Smooth muscle cell (in vitro differentiated cells): Measurements from ENCODE around the gene PEAR1. TPM values are rescaled to one million over a fixed set of nuclear protein-coding genes. Genes with fewer than 3 reads are reported as not detected.
A peak's percentile ranks its signal among the peaks of the same experiment; 100 is the strongest.

Experiments used
- DNase-seq: peaks from one replicate; lab custom pipeline; 2025; ENCODE audit not compliant: unreplicated experiment; lab: John Stamatoyannopoulos, UW
- H2AFZ ChIP-seq: fragments of 200-600 bp; sonication (generic); 2 replicates; pipeline ENCODE4 v1.6.0; 2016; ENCODE audit warnings: antibody characterized with exemption, low read depth, mild to moderate bottlenecking
- H3F3A ChIP-seq: fragments of 200-600 bp; sonication (generic); 2 replicates; pipeline ENCODE4 v1.6.0; 2017; ENCODE audit warnings: antibody characterized with exemption, low read depth
- H3K27ac ChIP-seq: fragments of 200-600 bp; sonication (generic); 2 replicates; pipeline ENCODE4 v1.5.1; 2016; ENCODE audit warnings: low read depth, mild to moderate bottlenecking
- H3K27me3 ChIP-seq: fragments of 200-600 bp; sonication (generic); 2 replicates; pipeline ENCODE4 v1.6.1; 2016; ENCODE audit warnings: low read depth, mild to moderate bottlenecking
- H3K36me3 ChIP-seq: fragments of 200-600 bp; sonication (generic); 2 replicates; pipeline ENCODE4 v1.5.1; 2016; ENCODE audit warnings: low read depth
- H3K4me1 ChIP-seq: fragments of 200-600 bp; sonication (generic); 2 replicates; pipeline ENCODE4 v1.5.1; 2016; ENCODE audit warnings: low read depth
- H3K4me2 ChIP-seq: fragments of 200-600 bp; sonication (generic); 2 replicates; pipeline ENCODE4 v1.6.0; 2016; ENCODE audit warnings: mild to moderate bottlenecking
- H3K4me3 ChIP-seq: fragments of 200-600 bp; sonication (generic); 2 replicates; pipeline ENCODE4 v1.5.1; 2016; ENCODE audit warnings: mild to moderate bottlenecking
- H3K79me2 ChIP-seq: fragments of 200-600 bp; sonication (generic); 2 replicates; pipeline ENCODE4 v1.6.0; 2016; ENCODE audit warnings: low read depth, mild to moderate bottlenecking
- H3K9ac ChIP-seq: fragments of 200-600 bp; sonication (generic); 2 replicates; pipeline ENCODE4 v1.6.0; 2016; ENCODE audit warnings: low read depth
- H3K9me3 ChIP-seq: fragments of 200-600 bp; sonication (generic); replicated peaks from 2 replicates; pipeline ENCODE4 v1.5.1; 2016; ENCODE audit warnings: low read depth
- H4K20me1 ChIP-seq: fragments of 200-600 bp; sonication (generic); 2 replicates; pipeline ENCODE4 v1.6.0; 2016; ENCODE audit warnings: low read depth
- WGBS: methylation state at CpG from one replicate; pipeline ENCODE4 v1.1.7; 2016; ENCODE audit warnings: low lambda C conversion rate; 5-methylcytosine and 5-hydroxymethylcytosine counted together
- polyA plus RNA-seq: library from polyadenylated mRNA; unstranded; fragments of >200 nt; fragmentation: Nextera tagmentation; extraction: Ambion mirVana; gene quantifications from 2 replicates; pipeline ENCODE4 v1.2.1, GENCODE V29; 2016
- total RNA-seq: library from RNA; depleted of rRNA; stranded (reverse); fragments of >200 nt; gene quantifications from 2 replicates; pipeline ENCODE4 v1.2.3, GENCODE V29; 2014
- TF ChIP-seq, protein P1 (sequence below): fragments of 200-600 bp; sonication (generic); IDR thresholded peaks from 2 replicates; pipeline ENCODE4 v1.5.1; 2017; ENCODE audit warnings: borderline replicate concordance, mild to moderate bottlenecking, antibody characterized with exemption; ENCODE audit not compliant: insufficient read depth, poor library complexity, severe bottlenecking

Gene PEAR1
- total and polyA plus RNA-seq, 2 experiments from 2014 or later, result 2.3 to 3.7 TPM

GRCh38 chr1:156845055-156845952 lies 48.2 kb upstream of the PEAR1 start:
- Histone ChIP-seq H2AFZ (no peak overlapping the region), H3K9me3 (no peaks in the 10 kb centered on the region), H3K4me3 (no peak overlapping the region), H3K36me3 (no peaks in the 10 kb centered on the region), H3K27ac (no peak overlapping the region), H3K4me2 (peak overlapping the region; percentile 44), H3K9ac (no peak overlapping the region), H4K20me1 (no peaks in the 10 kb centered on the region), H3K4me1 (peaks cover 15% of the 10 kb centered on the region), H3F3A (no peaks in the 10 kb centered on the region), H3K79me2 (no peaks in the 10 kb centered on the region), H3K27me3 (peaks cover 71% of the 10 kb centered on the region)
- WGBS, result 9% methylated on average over 59 of the region's 69 CpGs
- TF ChIP-seq, protein P1, sequence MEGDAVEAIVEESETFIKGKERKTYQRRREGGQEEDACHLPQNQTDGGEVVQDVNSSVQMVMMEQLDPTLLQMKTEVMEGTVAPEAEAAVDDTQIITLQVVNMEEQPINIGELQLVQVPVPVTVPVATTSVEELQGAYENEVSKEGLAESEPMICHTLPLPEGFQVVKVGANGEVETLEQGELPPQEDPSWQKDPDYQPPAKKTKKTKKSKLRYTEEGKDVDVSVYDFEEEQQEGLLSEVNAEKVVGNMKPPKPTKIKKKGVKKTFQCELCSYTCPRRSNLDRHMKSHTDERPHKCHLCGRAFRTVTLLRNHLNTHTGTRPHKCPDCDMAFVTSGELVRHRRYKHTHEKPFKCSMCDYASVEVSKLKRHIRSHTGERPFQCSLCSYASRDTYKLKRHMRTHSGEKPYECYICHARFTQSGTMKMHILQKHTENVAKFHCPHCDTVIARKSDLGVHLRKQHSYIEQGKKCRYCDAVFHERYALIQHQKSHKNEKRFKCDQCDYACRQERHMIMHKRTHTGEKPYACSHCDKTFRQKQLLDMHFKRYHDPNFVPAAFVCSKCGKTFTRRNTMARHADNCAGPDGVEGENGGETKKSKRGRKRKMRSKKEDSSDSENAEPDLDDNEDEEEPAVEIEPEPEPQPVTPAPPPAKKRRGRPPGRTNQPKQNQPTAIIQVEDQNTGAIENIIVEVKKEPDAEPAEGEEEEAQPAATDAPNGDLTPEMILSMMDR, result no peak
- DNase-seq, result no peak

DNA sequence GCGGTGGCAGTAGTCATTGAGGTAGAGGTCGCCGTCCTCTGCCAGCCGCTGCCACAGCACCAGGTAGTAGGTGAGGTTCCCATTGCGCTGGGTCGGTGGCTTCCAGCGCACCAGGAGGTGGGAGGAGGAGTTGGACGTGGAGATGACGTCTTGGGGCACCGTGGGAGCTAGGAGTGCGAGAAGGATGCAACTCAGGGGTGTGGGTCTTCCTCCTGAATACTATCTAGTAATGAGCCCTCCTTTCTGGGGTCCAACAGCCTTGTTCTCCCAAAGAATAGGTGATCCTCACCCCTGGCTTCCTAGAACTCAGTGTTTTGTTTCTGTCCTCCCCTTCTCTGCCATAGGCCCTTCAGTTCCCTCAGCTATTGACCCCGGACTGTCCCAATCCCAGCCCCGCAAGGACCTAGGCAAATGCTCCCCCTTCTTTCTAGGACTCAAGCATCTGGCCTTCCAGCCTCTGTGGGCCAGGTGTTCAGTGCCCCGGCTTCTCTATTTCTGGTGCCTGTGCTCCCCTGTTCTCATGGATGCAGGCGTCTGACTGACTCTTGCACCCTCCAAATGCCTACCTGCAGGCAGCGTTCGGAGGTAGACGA lies 47.5 kb upstream of the PEAR1 start:
- no peaks in the 10 kb centered on the region for H3K36me3 ChIP-seq
- no peaks in the 10 kb centered on the region for H3F3A ChIP-seq
- no peak overlapping the region for H3K9ac ChIP-seq
- H3K4me1 ChIP-seq, result peaks cover 15% of the 10 kb centered on the region
- H3K27ac ChIP-seq, result no peak overlapping the region
- TF ChIP-seq, protein P1, result no peak
- no peak overlapping the region for H3K4me3 ChIP-seq
- no peaks in the 10 kb centered on the region for H4K20me1 ChIP-seq
- peaks cover 71% of the 10 kb centered on the region for H3K27me3 ChIP-seq
- H3K4me2 ChIP-seq, result no peak overlapping the region
- no peak overlapping the region for H2AFZ ChIP-seq
- no peak for DNase-seq
- WGBS, result 44% methylated on average over 18 of the region's 18 CpGs
- H3K9me3 ChIP-seq, result no peaks in the 10 kb centered on the region
- no peaks in the 10 kb centered on the region for H3K79me2 ChIP-seq

DNA sequence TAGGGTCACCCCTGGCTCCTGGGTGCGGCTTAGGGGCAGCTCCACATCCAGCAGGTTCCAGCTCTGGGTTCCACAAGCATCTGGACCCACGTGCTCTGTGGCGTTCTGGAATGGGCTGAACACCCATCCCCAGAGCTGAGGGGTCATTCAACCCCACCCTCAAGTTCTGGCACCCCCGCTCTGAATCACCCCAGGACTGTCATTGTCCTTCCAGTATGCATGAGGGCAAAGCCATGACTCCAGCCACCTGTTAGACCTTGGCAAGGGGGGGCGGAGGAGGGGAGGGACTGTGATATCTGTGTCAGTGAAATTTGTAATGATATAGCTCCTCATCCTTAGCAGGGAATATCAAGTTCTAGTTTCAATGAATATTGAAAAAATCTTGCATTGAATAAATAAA lies 46.9 kb upstream of the PEAR1 start:
- Histone ChIP-seq H3K27ac (no peak overlapping the region), H2AFZ (no peak overlapping the region), H3F3A (no peaks in the 10 kb centered on the region), H3K4me3 (no peak overlapping the region), H3K27me3 (peaks cover 71% of the 10 kb centered on the region), H3K4me2 (no peak overlapping the region), H4K20me1 (no peaks in the 10 kb centered on the region), H3K4me1 (peaks cover 15% of the 10 kb centered on the region), H3K9me3 (no peaks in the 10 kb centered on the region), H3K36me3 (no peaks in the 10 kb centered on the region), H3K9ac (no peak overlapping the region), H3K79me2 (no peaks in the 10 kb centered on the region)
- no peak for DNase-seq
- 85% methylated on average over 5 of the region's 5 CpGs for WGBS
- TF ChIP-seq, protein P1, result no peak
